OCI-LY7 (cell line): ENCODE data around the gene CAPN9. TPM values are rescaled to one million over a fixed set of nuclear protein-coding genes. Genes with fewer than 3 reads are reported as not detected.

Experiments used
- BruUV-seq: library from RNA; stranded (reverse); fragments of 400-500 nt; replicated peaks from 2 replicates; lab custom pipeline; 2021; lab: Mats Ljungman, UMichigan
- CTCF ChIA-PET: fragments of 300-600 bp; sonication (Branson Sonifier 250); formaldehyde crosslinking; loops from one replicate; lab custom pipeline; 2022; ENCODE audit warnings: antibody characterized with exemption; ENCODE audit not compliant: unreplicated experiment; lab: Charles Lee
- POLR2A ChIA-PET: fragments of 300-600 bp; sonication (Branson Sonifier 250); formaldehyde crosslinking; loops from one replicate; lab custom pipeline; 2022; ENCODE audit warnings: antibody characterized with exemption; lab: Charles Lee
- DNase-seq: peaks from one replicate; pipeline ENCODE4 v3.0.0-alpha.2; 2015; ENCODE audit warnings: low spot score
- H2AFZ ChIP-seq: fragments of 200-600 bp; sonication (generic), shearing (Covaris generic); 2 replicates; pipeline ENCODE4 v1.6.1; 2014; ENCODE audit warnings: mild to moderate bottlenecking, antibody characterized with exemption, low read length, moderate library complexity
- H3K27ac ChIP-seq: fragments of 200-600 bp; sonication (generic); 2 replicates; pipeline ENCODE4 v1.5.1; 2014; ENCODE audit warnings: mixed run types, low read depth, mild to moderate bottlenecking, moderate library complexity, low read length, inconsistent platforms; ENCODE audit not compliant: poor library complexity, severe bottlenecking
- H3K36me3 ChIP-seq: fragments of 200-600 bp; sonication (generic); 2 replicates; pipeline ENCODE4 v1.6.1; 2014; ENCODE audit warnings: mild to moderate bottlenecking, antibody characterized with exemption, low read length, moderate library complexity, mixed read lengths; ENCODE audit not compliant: insufficient read depth
- H3K4me1 ChIP-seq: fragments of 200-600 bp; sonication (generic); 2 replicates; pipeline ENCODE4 v1.5.1; 2014; ENCODE audit warnings: mild to moderate bottlenecking, low read length; ENCODE audit not compliant: insufficient read depth, poor library complexity, severe bottlenecking
- H3K4me2 ChIP-seq: fragments of 200-600 bp; sonication (generic); 2 replicates; pipeline ENCODE4 v1.6.1; 2014; ENCODE audit warnings: mild to moderate bottlenecking, low read length
- H3K4me3 ChIP-seq: fragments of 200-600 bp; sonication (generic); 2 replicates; pipeline ENCODE4 v1.5.1; 2014; ENCODE audit warnings: mild to moderate bottlenecking, low read depth, low read length; ENCODE audit not compliant: poor library complexity, severe bottlenecking
- H3K79me2 ChIP-seq: fragments of 200-600 bp; sonication (generic); 2 replicates; pipeline ENCODE4 v1.6.1; 2016; ENCODE audit warnings: low read depth, mild to moderate bottlenecking, low read length, moderate library complexity, mixed read lengths; ENCODE audit not compliant: insufficient read depth
- H3K9me2 ChIP-seq: fragments of 200-600 bp; sonication (generic); 2 replicates; pipeline ENCODE4 v1.6.1; 2016; ENCODE audit warnings: mild to moderate bottlenecking, low read length, mixed read lengths; ENCODE audit not compliant: insufficient read depth
- H3K9me3 ChIP-seq: fragments of 200-600 bp; sonication (generic); 2 replicates; pipeline ENCODE4 v1.6.1; 2014; ENCODE audit warnings: mild to moderate bottlenecking, mixed run types, low read length, mixed read lengths
- H4K20me1 ChIP-seq: fragments of 200-600 bp; sonication (generic); 2 replicates; pipeline ENCODE4 v1.6.1; 2014; ENCODE audit warnings: mild to moderate bottlenecking, antibody characterized with exemption, low read length, moderate library complexity, mixed read lengths; ENCODE audit not compliant: insufficient read depth
- EZH2phosphoT487 ChIP-seq: fragments of 200-600 bp; sonication (generic); IDR thresholded peaks from 2 replicates; pipeline ENCODE4 v1.6.1; 2018; ENCODE audit warnings: low read depth, borderline replicate concordance, mild to moderate bottlenecking, mixed run types, antibody characterized with exemption, low read length, moderate library complexity, mixed read lengths
- intact Hi-C: fragments of 100-400 bp; cut with micrococcal nuclease; formaldehyde crosslinking; loops from one replicate; pipeline ENCODE4 v1.10.0; 2022; ENCODE audit not compliant: unreplicated experiment
- total RNA-seq, 2 experiments: library from RNA; depleted of rRNA in 1 of 2; stranded (reverse); fragments of >200 nt in 1 of 2; shearing (Covaris generic) in 1 of 2; gene quantifications; 2 replicates each; pipeline ENCODE4 v1.2.3, GENCODE V29; 2014 to 2022
- TF ChIP-seq, protein P1 (sequence below): fragments of 200-600 bp; sonication (generic); conservative IDR thresholded peaks from 2 replicates; pipeline ENCODE4 v1.5.1; 2014; ENCODE audit warnings: mild to moderate bottlenecking, antibody characterized with exemption, low read length, moderate library complexity, mixed read lengths

CAPN9 gene
- total RNA-seq, 2 experiments from 2014 or later: not detected

DNA sequence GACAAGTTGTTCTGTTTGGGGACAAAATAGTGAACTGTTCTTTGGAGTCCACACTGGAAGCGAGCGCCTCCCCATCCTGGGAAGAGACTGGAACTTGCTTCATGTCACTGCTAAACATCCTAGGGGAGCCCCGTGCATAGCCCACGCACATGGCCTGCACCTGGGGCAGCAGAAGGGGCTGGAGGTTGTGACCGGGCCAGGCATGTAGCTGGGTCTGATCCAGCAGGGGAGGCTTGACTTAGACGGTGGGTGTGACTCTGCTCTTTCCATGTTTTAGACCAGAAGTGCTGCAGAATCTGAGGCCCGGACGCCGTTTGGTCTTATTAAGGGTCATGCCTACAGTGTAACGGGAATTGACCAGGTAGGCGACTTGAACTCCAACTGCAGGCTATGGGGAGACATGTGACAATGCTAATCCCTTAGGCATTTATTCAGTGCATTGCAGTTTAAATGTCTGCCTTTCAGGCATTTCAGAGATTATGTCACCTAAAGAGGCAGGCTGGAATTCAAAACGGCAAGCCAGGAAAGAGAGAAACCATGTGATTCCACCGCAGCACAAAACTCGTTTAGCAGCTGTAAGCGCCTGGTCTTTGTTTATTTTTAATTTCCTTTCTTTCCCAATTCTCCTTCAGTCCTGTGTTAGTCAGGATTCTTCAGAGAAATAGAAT is 21.8 kb downstream of the CAPN9 start:
- intact Hi-C loops: no loop called here
- H3K27ac ChIP-seq: no peak overlapping the region
- no peak overlapping the region for H3K4me3 ChIP-seq
- H3K4me1 ChIP-seq: no peaks in the 10 kb centered on the region
- H3K4me2 ChIP-seq: no peak overlapping the region
- no peak overlapping the region for H2AFZ ChIP-seq
- BruUV-seq: no TSS peak
- DNase-seq: no peak
- TF ChIP-seq, protein P1, sequence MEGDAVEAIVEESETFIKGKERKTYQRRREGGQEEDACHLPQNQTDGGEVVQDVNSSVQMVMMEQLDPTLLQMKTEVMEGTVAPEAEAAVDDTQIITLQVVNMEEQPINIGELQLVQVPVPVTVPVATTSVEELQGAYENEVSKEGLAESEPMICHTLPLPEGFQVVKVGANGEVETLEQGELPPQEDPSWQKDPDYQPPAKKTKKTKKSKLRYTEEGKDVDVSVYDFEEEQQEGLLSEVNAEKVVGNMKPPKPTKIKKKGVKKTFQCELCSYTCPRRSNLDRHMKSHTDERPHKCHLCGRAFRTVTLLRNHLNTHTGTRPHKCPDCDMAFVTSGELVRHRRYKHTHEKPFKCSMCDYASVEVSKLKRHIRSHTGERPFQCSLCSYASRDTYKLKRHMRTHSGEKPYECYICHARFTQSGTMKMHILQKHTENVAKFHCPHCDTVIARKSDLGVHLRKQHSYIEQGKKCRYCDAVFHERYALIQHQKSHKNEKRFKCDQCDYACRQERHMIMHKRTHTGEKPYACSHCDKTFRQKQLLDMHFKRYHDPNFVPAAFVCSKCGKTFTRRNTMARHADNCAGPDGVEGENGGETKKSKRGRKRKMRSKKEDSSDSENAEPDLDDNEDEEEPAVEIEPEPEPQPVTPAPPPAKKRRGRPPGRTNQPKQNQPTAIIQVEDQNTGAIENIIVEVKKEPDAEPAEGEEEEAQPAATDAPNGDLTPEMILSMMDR: no peak
- no peak for TF ChIP-seq EZH2phosphoT487
- H3K79me2 ChIP-seq: no peaks in the 10 kb centered on the region
- no peaks in the 10 kb centered on the region for H3K36me3 ChIP-seq
- no peaks in the 10 kb centered on the region for H4K20me1 ChIP-seq
- CTCF ChIA-PET: no interaction called here
- H3K9me3 ChIP-seq: no peaks in the 10 kb centered on the region
- POLR2A ChIA-PET: no interaction called here
- no peaks in the 10 kb centered on the region for H3K9me2 ChIP-seq

GRCh38 chr1:230770317-230770716 is 23.1 kb downstream of the CAPN9 start:
- POLR2A ChIA-PET: no interaction called here
- Histone ChIP-seq H3K4me1 (no peaks in the 10 kb centered on the region), H3K4me2 (no peak overlapping the region), H3K4me3 (no peak overlapping the region), H3K9me2 (no peaks in the 10 kb centered on the region), H3K27ac (no peak overlapping the region), H3K36me3 (no peaks in the 10 kb centered on the region), H3K79me2 (no peaks in the 10 kb centered on the region), H3K9me3 (no peaks in the 10 kb centered on the region), H2AFZ (no peak overlapping the region), H4K20me1 (no peaks in the 10 kb centered on the region)
- no peak for TF ChIP-seq EZH2phosphoT487
- TF ChIP-seq, protein P1: no peak
- intact Hi-C loops: no loop called here
- BruUV-seq: no TSS peak
- CTCF ChIA-PET: no interaction called here
- no peak for DNase-seq

- Histone ChIP-seq H4K20me1 (no peaks in the 10 kb centered on the region), H3K4me2 (no peak overlapping the region), H3K9me2 (no peaks in the 10 kb centered on the region), H3K79me2 (no peaks in the 10 kb centered on the region), H3K4me1 (no peaks in the 10 kb centered on the region), H3K27ac (no peak overlapping the region), H3K4me3 (no peak overlapping the region), H2AFZ (no peak overlapping the region), H3K36me3 (no peaks in the 10 kb centered on the region), H3K9me3 (no peaks in the 10 kb centered on the region)
- DNase-seq: no peak
- TF ChIP-seq, protein P1: no peak
- no peak for TF ChIP-seq EZH2phosphoT487
- intact Hi-C loops: no loop called here
- ChIA-PET POLR2A (interaction anchor here (0.6 to 1.1 kb wide), 2 partner anchors 18 to 1275 kb away, joined by 3 read pairs; no protein-coding TSS in a partner anchor), CTCF (no interaction called here)
- no TSS peak for BruUV-seq
Observed at GRCh38 chr1:230771773-230772354, 24.7 kb downstream of the CAPN9 start.
